GM18909 (cell line): ENCODE measurements around the gene TMEM25.
"Not testable (repeated sequence)": the region's sequence is repeated elsewhere in the genome, so short reads cannot be mapped to it uniquely, and the experiment has no call there.

Experiments used
- ATAC-seq: cut with Tn5 transposase; IDR thresholded peaks from one replicate; pipeline ENCODE4 v1.9.1; 2021; ENCODE audit warnings: mild to moderate bottlenecking; ENCODE audit not compliant: unreplicated experiment, poor library complexity

TMEM25 gene

DNA sequence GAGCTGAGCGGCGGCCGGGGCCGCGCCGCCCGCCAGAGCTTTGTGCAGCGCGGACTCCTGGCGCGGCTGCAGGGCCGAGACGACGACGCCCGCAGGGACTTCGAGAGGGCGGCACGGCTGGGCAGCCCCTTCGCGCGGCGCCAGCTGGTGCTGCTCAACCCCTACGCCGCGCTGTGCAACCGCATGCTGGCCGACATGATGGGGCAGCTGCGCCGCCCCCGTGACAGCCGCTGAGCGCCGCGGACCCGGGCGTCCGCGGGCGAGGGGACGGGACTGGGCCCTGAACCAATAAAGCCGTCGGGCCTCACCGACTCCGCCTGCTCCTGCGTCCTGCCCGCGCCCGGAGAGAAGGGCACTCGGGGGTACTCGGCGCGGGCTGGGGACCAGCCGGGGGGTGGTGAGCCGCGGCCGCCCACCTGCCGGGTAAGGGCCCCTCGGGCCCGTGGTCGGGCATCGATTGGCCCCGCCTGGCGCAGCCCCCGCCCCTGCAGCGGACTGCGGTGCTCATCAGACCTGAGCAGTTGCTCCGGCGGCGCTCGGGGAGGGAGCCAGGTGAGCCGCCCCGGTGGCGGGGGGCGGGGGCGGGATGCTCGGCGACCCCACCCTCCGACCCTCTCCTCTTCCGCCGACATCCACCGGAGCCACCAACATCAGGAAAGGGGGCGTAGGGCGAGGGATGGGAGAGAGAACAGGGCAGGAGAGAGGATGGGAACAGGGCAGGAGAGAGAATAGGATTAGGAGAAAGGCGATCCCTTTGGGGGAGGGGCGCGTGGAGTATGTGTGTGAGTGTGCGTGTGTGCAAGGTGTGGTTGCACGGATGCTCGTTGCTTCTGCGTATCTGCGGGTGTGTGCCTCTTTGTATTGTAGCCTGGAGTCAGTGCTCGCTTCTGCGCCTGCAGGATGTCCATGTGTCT, at the start of gene TMEM25:
Gene TMEM25 (plus strand): TSS at position 510 of the 914 bp plus-strand sequence. CDS start 610 bp downstream, outside the sequence.
- ATAC-seq: peak; percentile 58

DNA sequence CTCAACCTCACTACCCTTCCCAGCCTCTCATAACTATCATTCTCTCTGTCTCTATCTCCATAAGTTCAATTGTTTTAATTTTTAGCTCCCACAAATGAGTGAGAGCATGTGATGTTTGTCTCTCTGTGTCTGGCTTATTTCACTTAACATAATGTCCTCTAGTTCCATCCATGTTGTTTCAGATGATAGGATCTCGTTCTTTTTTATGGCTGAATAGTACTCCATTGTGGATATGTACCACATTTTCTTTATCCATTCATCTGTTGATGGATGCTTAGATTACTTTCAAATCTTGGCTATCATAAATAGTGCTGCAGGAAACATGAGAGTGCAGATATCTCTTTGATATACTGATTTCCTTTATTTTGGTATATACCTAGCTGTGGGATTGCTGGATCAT, 49.8 kb upstream of the TMEM25 start:
- not testable (repeated sequence) for ATAC-seq

DNA sequence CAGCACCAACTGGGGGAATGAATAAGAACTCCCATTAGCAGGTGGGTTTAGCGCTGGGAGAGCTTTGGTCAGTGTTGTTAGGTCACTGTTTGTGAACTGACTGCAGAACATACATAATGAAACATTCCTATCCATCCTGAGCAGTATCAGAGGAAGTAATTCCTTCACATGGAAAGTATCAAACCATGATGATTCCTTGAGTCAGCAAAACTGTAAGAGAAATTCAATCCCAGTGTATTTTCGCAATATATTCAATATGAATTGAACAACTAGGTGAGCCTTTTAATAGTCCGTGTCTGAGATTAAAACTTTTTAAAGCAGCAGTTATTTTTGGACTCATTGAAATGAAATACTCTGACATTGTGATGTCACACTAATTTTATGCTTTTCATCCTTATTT, 46.6 kb upstream of the TMEM25 start:
- no peak for ATAC-seq

DNA sequence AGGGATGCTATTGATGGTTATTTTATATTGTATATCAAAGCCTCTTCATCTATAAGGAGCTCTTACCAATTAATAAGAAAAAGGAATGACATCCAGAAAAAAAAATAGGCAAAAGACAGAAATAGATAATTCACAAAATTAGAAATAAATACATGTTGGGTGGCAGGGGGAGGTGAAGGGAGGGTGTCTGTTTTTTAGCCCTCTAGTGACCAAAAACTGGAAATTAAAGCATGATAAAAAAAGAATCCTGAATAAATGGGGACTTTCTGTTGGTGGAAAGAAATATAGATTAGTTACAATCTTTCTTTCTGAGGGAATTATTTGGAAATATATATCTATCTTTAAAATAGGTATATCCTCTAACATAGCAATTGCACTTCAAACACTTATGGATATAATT, 45.7 kb upstream of the TMEM25 start:
- ATAC-seq: no peak

DNA sequence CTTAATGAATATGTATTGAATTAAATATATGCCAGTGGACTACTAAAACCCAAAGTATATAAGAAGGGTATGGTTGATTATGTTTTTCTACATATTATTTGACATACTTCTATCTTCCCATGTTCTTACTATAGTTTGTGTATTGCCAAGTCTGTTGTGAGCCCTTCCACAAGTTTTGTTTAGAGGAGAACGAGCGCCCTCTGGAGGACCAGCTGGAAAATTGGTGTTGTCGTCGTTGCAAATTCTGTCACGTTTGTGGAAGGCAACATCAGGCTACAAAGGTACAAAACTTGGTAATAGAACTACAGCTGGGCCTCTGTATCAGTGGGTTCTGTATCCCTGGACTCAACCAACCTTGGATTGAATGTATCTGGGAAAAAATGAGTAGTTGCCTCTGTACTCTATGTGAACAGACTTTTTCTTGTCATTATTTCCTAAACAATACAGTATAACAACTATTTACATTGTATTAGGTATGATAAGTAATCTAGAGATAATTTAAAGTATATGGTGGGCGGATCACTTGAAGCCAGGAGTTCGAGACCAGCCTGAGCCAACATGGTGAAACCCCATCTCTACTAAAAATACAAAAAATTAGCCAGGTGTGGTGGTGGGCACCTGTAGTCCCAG, 42.4 kb upstream of the TMEM25 start:
- no peak for ATAC-seq

DNA sequence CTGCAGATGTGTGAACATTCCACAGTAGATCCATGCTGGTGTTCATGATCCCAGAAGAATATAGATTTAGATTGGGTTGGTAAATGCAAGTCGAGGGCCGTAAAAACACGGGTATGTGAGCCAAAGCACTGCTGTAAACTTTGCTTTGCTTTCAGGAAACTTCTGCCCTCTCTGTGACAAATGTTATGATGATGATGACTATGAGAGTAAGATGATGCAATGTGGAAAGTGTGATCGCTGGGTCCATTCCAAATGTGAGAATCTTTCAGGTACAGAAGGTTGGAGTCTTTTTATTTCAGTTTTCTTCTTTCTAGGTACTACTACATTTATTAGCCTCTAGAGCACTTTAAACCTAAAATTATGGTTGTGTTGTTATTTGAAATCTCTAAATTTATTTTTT, 40.0 kb upstream of the TMEM25 start:
- no peak for ATAC-seq

DNA sequence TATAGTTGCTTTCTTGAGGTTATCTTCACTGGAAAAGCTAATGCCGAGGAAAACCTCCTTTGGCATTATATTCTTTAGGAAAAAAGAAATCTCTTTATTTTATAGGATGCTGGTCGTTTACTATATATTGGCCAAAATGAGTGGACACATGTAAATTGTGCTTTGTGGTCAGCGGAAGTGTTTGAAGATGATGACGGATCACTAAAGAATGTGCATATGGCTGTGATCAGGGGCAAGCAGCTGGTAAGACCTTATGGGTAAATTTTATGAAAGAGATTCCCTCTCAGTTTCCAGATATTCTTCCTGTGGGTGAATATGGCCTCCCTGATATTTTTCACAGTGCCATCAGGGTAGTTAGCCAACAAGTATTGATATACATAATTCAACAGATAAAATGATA, 33.2 kb upstream of the TMEM25 start:
- no peak for ATAC-seq

DNA sequence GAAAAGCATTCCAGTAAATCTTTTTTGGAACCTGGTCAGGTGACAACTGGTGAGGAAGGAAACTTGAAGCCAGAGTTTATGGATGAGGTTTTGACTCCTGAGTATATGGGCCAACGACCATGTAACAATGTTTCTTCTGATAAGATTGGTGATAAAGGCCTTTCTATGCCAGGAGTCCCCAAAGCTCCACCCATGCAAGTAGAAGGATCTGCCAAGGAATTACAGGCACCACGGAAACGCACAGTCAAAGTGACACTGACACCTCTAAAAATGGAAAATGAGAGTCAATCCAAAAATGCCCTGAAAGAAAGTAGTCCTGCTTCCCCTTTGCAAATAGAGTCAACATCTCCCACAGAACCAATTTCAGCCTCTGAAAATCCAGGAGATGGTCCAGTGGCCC, 27.8 kb upstream of the TMEM25 start:
- no peak for ATAC-seq

DNA sequence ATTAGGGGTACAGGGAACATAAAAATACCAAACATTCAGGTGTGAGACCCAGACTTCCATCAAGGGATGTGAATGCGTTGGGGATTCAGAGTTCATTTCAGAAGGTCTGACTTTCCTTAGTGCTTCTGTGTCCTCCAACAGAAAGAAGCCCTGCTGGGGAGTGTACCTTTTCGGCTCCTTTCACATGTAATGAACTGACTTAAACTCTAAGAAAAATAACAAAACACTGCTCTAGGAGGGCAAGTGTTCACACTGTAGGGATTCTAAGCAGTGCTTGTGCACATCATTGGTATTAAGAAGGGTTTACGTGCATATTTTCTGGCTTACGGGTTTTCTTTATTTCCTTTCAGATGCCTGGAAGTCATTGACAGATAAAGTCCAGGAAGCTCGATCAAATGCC, 19.4 kb upstream of the TMEM25 start:
- no peak for ATAC-seq

DNA sequence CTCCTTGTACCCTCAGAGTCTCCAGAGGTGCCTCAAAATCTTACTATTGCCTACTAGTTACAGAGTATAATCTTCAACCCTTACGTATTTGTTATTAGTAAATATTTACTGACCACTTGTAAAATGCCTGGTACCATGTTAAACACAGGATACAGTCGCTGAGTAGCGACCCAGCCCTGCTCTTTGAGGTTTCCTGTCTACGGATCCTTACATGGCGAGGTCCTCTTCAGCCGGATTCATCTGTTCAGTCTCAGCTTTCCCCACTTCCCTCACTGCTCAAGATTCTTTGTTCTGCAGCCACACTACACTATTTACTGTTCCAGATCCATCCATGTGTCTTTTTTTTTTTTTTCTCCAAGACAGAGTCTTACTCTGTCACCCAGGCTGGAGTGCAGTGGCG, 16.9 kb upstream of the TMEM25 start:
- ATAC-seq: no peak

DNA sequence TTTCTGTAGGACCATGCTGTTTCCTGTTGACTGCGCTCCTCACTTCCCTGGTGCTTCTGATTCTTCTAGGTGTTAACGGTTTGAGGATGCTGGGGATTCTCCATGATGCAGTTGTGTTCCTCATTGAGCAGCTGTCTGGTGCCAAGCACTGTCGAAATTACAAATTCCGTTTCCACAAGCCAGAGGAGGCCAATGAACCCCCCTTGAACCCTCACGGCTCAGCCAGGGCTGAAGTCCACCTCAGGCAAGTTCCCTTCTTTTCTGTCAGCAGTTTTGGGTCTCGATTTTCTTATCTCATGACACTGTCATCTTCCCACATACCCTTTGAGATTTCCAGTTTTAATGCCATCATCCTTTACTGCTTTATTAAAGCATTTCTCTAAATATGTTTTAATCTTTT, 11.4 kb upstream of the TMEM25 start:
- ATAC-seq: no peak

DNA sequence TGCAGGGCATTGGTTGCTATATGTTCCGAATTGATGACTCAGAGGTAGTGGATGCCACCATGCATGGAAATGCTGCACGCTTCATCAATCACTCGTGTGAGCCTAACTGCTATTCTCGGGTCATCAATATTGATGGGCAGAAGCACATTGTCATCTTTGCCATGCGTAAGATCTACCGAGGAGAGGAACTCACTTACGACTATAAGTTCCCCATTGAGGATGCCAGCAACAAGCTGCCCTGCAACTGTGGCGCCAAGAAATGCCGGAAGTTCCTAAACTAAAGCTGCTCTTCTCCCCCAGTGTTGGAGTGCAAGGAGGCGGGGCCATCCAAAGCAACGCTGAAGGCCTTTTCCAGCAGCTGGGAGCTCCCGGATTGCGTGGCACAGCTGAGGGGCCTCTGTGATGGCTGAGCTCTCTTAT, 9.1 kb upstream of the TMEM25 start:
- no peak for ATAC-seq

DNA sequence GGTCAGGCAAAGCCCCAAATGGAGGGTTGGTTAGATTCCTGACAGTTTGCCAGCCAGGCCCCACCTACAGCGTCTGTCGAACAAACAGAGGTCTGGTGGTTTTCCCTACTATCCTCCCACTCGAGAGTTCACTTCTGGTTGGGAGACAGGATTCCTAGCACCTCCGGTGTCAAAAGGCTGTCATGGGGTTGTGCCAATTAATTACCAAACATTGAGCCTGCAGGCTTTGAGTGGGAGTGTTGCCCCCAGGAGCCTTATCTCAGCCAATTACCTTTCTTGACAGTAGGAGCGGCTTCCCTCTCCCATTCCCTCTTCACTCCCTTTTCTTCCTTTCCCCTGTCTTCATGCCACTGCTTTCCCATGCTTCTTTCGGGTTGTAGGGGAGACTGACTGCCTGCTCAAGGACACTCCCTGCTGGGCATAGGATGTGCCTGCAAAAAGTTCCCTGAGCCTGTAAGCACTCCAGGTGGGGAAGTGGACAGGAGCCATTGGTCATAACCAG, 8.4 kb upstream of the TMEM25 start:
- ATAC-seq: no peak

DNA sequence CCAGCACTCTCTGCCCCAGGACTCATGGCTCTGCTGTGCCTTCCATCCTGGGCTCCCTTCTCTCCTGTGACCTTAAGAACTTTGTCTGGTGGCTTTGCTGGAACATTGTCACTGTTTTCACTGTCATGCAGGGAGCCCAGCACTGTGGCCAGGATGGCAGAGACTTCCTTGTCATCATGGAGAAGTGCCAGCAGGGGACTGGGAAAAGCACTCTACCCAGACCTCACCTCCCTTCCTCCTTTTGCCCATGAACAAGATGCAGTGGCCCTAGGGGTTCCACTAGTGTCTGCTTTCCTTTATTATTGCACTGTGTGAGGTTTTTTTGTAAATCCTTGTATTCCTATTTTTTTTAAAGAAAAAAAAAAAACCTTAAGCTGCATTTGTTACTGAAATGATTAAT, 6.6 kb upstream of the TMEM25 start:
- no peak for ATAC-seq

DNA sequence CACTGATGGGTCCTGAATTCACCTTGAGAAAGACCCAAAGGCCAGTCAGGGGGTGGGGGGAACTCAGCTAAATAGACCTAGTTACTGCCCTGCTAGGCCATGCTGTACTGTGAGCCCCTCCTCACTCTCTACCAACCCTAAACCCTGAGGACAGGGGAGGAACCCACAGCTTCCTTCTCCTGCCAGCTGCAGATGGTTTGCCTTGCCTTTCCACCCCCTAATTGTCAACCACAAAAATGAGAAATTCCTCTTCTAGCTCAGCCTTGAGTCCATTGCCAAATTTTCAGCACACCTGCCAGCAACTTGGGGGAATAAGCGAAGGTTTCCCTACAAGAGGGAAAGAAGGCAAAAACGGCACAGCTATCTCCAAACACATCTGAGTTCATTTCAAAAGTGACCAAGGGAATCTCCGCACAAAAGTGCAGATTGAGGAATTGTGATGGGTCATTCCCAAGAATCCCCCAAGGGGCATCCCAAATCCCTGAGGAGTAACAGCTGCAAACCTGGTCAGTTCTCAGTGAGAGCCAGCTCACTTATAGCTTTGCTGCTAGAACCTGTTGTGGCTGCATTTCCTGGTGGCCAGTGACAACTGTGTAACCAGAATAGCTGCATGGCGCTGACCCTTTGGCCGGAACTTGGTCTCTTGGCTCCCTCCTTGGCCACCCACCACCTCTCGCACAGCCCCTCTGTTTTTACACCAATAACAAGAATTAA, 6.1 kb upstream of the TMEM25 start:
- ATAC-seq: no peak

DNA sequence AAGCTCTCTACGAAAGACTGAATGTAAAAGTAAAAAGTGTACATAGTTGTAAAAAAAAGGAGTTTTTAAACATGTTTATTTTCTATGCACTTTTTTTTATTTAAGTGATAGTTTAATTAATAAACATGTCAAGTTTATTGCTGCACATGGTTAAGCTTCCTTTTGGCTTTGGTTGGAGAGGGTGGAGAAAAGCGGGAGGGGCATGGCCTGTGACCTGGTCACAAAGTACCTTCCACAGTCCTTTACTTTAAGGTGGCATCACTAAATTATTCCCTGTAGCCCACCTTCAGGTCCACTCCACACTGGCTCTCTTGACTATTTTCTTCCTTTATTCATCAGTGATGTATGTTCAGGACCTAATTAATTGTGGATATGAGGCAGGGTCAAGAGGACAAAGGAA, 4.3 kb upstream of the TMEM25 start:
- no peak for ATAC-seq

DNA sequence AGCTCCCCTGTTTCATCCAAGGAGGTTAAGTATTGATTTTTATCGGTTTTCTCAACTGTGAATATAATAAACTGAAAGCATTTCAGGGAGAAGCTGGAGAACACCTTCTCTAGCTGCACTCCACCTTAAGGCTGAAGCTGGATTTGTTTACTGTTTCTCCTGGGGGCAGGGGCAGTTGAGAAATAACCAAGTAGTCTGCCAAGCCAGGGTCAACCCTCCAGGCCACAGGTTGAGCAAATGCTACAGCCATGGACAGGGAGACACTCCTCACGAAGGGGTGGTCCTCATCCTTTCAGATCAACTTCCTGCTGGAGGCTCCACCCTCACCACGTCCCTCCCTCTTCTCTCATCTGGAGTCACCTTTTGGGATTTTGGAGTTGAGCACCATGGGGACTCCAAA, 3.9 kb upstream of the TMEM25 start, which contains the start of gene TTC36:
Gene TTC36 (plus strand): TSS at position 366 of the 400 bp plus-strand sequence. CDS start 21 bp downstream, at position 387.
- ATAC-seq: no peak

DNA sequence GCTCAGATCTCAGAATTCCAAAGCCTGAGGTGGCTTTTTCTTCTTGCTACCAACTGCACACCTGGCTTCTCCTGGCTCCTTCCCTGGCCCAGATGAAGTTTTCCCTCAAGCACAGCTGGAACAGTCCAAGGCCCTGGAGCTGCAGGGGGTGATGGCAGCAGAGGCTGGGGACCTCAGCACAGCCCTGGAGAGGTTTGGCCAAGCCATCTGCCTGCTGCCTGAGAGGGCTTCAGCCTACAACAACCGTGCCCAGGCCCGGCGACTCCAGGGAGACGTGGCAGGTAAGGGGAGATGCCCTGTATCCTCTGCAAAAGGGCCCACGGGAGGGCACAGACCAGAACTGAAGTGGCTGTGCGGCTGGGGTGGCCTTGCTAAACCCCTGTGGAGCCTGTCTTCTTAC, 2.5 kb upstream of the TMEM25 start:
- ATAC-seq: no peak

DNA sequence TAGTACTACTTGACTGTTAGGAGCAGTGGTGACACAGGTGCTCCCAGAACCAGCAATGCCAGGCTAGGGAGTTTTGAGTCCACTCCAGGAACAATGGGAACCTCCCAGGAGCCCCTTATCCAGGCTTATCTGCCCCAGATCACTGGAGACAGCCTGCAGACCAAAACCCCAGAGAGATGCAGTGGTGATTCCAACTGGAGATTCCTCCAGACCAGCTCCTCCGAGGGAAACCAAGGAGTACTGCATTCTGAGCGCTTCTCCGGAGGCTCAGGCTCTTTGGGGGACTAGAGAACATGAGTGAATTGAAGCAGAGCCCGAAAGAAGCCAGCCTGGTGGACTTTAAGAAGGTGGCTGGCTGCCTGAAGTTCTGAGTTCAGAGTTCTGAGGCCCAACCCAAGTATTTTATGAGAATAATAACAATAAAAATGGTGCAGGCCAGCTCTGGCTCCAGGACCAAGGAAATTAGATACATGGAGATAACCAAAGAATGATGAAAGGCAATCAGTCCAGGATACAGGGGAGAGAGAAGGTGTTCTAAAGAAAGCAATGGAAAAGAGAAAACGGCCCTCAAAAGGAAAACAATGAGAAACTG, 1.3 kb upstream of the TMEM25 start:
- no peak for ATAC-seq

DNA sequence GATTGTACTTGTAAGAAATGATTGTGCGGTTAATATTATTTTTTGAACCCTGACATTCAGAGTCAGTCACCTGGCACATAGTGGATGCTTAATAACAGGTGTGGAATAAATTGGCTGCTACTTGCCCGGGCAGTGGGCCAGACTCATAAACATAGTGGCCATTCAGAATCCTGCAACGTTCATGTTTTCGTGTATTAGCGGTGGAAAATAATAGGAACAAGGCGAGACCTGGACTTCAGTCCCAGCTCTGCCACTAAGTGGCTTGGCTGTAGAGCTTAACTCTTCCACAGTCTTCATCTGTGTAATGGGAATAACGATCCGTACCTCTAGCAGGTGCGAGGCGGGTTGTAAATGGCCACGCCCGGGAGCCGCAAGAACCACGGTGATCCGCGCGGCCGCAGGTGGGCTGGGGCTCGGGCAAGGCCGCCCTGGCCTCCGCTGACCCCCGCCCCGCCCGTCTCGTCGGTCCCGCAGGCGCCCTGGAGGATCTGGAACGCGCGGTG, 761 bp upstream of the TMEM25 start:
- ATAC-seq: peak; percentile 11
